Mesenchymal stem cell (in vitro differentiated cells and primary cell): ENCODE results near the gene CRIP2.
A peak's percentile ranks its signal among the peaks of the same experiment; 100 is the strongest.

Source experiments
- DNase-seq: peaks from one replicate; pipeline ENCODE4 v3.0.0-alpha.2; 2013
- H2AFZ ChIP-seq: one replicate; pipeline ENCODE4 v1.6.1; 2013; ENCODE audit warnings: low read depth, mild to moderate bottlenecking, control low read depth, inconsistent platforms, low read length, moderate library complexity
- H2AK5ac ChIP-seq: 2 replicates; pipeline ENCODE4 v1.6.1; 2013; ENCODE audit warnings: low read length, moderate library complexity, mild to moderate bottlenecking, inconsistent platforms; ENCODE audit not compliant: severe bottlenecking
- H2BK120ac ChIP-seq: one replicate; pipeline ENCODE4 v1.6.1; 2013; ENCODE audit warnings: low read depth, mild to moderate bottlenecking, inconsistent platforms, low read length, moderate library complexity
- H2BK12ac ChIP-seq, 2 experiments: one replicate each; pipeline ENCODE4 v1.6.1; 2013; ENCODE audit warnings: inconsistent platforms in 2 of 2, low read length in 2 of 2, mild to moderate bottlenecking in 2 of 2, moderate library complexity in 2 of 2, control low read depth in 1 of 2
- H2BK15ac ChIP-seq: one replicate; pipeline ENCODE4 v1.6.1; 2013; ENCODE audit warnings: mild to moderate bottlenecking, low read depth, inconsistent platforms; ENCODE audit not compliant: poor library complexity, severe bottlenecking
- H2BK5ac ChIP-seq: 2 replicates; pipeline ENCODE4 v1.6.1; 2013; ENCODE audit warnings: low read depth, mild to moderate bottlenecking, low read length, control low read depth, inconsistent platforms; ENCODE audit not compliant: poor library complexity, severe bottlenecking
- H3K14ac ChIP-seq, 2 experiments: one replicate each; pipeline ENCODE4 v1.6.1; 2013; ENCODE audit warnings: inconsistent platforms in 2 of 2, low read length in 2 of 2, control low read depth in 1 of 2, mild to moderate bottlenecking in 1 of 2, moderate library complexity in 1 of 2
- H3K18ac ChIP-seq, 2 experiments: one replicate each; pipeline ENCODE4 v1.6.1; 2013; ENCODE audit warnings: inconsistent platforms in 2 of 2, low read length in 2 of 2, control low read depth in 1 of 2, low read depth in 1 of 2, mild to moderate bottlenecking in 1 of 2
- H3K23ac ChIP-seq, 2 experiments: one replicate each; pipeline ENCODE4 v1.6.1; 2013; ENCODE audit warnings: inconsistent platforms in 2 of 2, low read length in 2 of 2, mild to moderate bottlenecking in 2 of 2, moderate library complexity in 2 of 2, control low read depth in 1 of 2
- H3K27ac ChIP-seq: 2 replicates; pipeline ENCODE4 v1.5.1; 2013; ENCODE audit warnings: mild to moderate bottlenecking, moderate library complexity, low read length, control low read depth, inconsistent platforms; ENCODE audit not compliant: poor library complexity, severe bottlenecking
- H3K27me3 ChIP-seq, 2 experiments: 2 replicates each; pipeline versions ENCODE4 v1.6.1 to v1.7.0; 2013; ENCODE audit warnings: low read length in 2 of 2, mild to moderate bottlenecking in 2 of 2, moderate library complexity in 2 of 2, control low read depth in 1 of 2, inconsistent platforms in 1 of 2; ENCODE audit not compliant: control insufficient read depth in 1 of 2, insufficient read depth in 1 of 2
- H3K36me3 ChIP-seq, 2 experiments: 2 replicates each; pipeline versions ENCODE4 v1.6.1 to v1.7.0; 2013; ENCODE audit warnings: low read length in 2 of 2, control low read depth in 1 of 2, inconsistent platforms in 1 of 2, low read depth in 1 of 2, mild to moderate bottlenecking in 1 of 2; ENCODE audit not compliant: insufficient read depth in 2 of 2, control insufficient read depth in 1 of 2
- H3K4ac ChIP-seq, 2 experiments: one replicate each; pipeline ENCODE4 v1.6.1; 2013; ENCODE audit warnings: inconsistent platforms in 2 of 2, low read length in 2 of 2, mild to moderate bottlenecking in 2 of 2, moderate library complexity in 2 of 2, control low read depth in 1 of 2, low read depth in 1 of 2
- H3K4me1 ChIP-seq: 2 replicates; pipeline ENCODE4 v1.6.1; 2013; ENCODE audit warnings: low read depth, low read length, control low read depth; ENCODE audit not compliant: control insufficient read depth, insufficient read depth
- H3K4me2 ChIP-seq: 2 replicates; pipeline ENCODE4 v1.6.1; 2013; ENCODE audit warnings: low read length, mild to moderate bottlenecking, inconsistent platforms; ENCODE audit not compliant: poor library complexity, severe bottlenecking
- H3K4me3 ChIP-seq, 2 experiments: 2 replicates each; pipeline versions ENCODE4 v1.5.1 to v1.7.0; 2013; ENCODE audit warnings: low read length in 2 of 2, mild to moderate bottlenecking in 2 of 2, control low read depth in 1 of 2, low read depth in 1 of 2; ENCODE audit not compliant: insufficient read depth in 1 of 2
- H3K79me1 ChIP-seq: replicated peaks from 2 replicates; pipeline ENCODE4 v1.6.1; 2013; ENCODE audit warnings: mild to moderate bottlenecking, control low read depth, low read length, inconsistent platforms; ENCODE audit not compliant: poor library complexity, severe bottlenecking
- H3K9ac ChIP-seq: 2 replicates; pipeline ENCODE4 v1.7.0; 2013; ENCODE audit warnings: mild to moderate bottlenecking, low read length, moderate library complexity
- H3K9me3 ChIP-seq: 2 replicates; pipeline ENCODE4 v1.7.0; 2013; ENCODE audit warnings: mild to moderate bottlenecking, low read length; ENCODE audit not compliant: control insufficient read depth
- H4K8ac ChIP-seq: one replicate; pipeline ENCODE4 v1.6.1; 2013; ENCODE audit warnings: inconsistent platforms, mild to moderate bottlenecking, low read length, moderate library complexity
- H4K91ac ChIP-seq: one replicate; pipeline ENCODE4 v1.6.1; 2013; ENCODE audit warnings: mild to moderate bottlenecking, low read length, inconsistent platforms
- WGBS: methylation state at CpG from one replicate; pipeline ENCODE4 v1.1.7; 2013; ENCODE audit warnings: mixed read lengths; 5-methylcytosine and 5-hydroxymethylcytosine counted together

Gene CRIP2

DNA sequence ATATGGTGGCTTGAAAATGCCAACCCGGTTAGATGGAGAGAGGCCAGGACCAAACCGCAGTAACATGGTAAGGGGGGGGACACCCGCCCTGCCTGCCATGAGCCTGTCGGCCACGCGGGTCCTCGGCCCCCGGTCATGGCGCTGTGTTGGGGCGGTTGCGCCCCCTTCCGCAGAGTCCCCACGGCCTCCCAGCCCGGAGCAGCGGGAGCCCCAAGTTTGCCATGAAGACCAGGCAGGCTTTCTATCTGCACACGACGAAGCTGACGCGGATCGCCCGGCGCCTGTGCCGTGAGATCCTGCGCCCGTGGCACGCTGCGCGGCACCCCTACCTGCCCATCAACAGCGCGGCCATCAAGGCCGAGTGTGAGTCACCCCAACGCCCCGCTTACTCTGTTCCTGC lies 10.1 kb upstream of the CRIP2 start:
- no peaks in the 10 kb centered on the region for H3K27me3 ChIP-seq
- no peak overlapping the region for H3K14ac ChIP-seq
- H4K91ac ChIP-seq = no peak overlapping the region
- H3K23ac ChIP-seq = no peak overlapping the region
- no peak for DNase-seq
- no peak overlapping the region for H3K18ac ChIP-seq
- no peak overlapping the region for H3K4me2 ChIP-seq
- H2BK5ac ChIP-seq = no peak overlapping the region
- no peaks in the 10 kb centered on the region for H3K9me3 ChIP-seq
- H3K4me3 ChIP-seq = no peak overlapping the region
- H2BK12ac ChIP-seq = no peak overlapping the region
- H2AK5ac ChIP-seq = no peak overlapping the region
- peaks cover 52 to 93% of the 10 kb centered on the region in 2 experiments for H3K36me3 ChIP-seq
- H3K79me1 ChIP-seq = peaks cover 13% of the 10 kb centered on the region
- no peak overlapping the region for H4K8ac ChIP-seq
- no peak overlapping the region for H3K4ac ChIP-seq
- H2BK15ac ChIP-seq = no peak overlapping the region
- no peak overlapping the region for H3K9ac ChIP-seq
- no peak overlapping the region for H2AFZ ChIP-seq
- 92% methylated on average over 33 of the region's 33 CpGs for WGBS
- no peak overlapping the region for H3K27ac ChIP-seq
- H2BK120ac ChIP-seq = no peak overlapping the region
- H3K4me1 ChIP-seq = peaks cover 44% of the 10 kb centered on the region

GRCh38 chr14:105465209-105466031 lies 9.2 kb upstream of the CRIP2 start:
- Histone ChIP-seq H3K4me2 (no peak overlapping the region), H3K9ac (no peak overlapping the region), H2AFZ (no peak overlapping the region), H3K27ac (peak overlapping the region; percentile 28), H3K18ac (peak overlapping the region in 1 of 2 experiments; percentile 11), H3K23ac (no peak overlapping the region), H3K4ac (no peak overlapping the region), H3K4me3 (no peak overlapping the region), H3K9me3 (no peaks in the 10 kb centered on the region), H2BK5ac (no peak overlapping the region), H2BK12ac (no peak overlapping the region), H2BK15ac (no peak overlapping the region), H3K79me1 (peaks cover 13% of the 10 kb centered on the region), H4K8ac (no peak overlapping the region), H2AK5ac (no peak overlapping the region), H3K14ac (peak overlapping the region in 1 of 2 experiments; percentile 58), H3K27me3 (no peaks in the 10 kb centered on the region), H3K4me1 (peaks cover 52% of the 10 kb centered on the region), H3K36me3 (peaks cover 55 to 97% of the 10 kb centered on the region in 2 experiments), H2BK120ac (no peak overlapping the region), H4K91ac (peak overlapping the region; percentile 32)
- DNase-seq = peak; percentile 57
- 67% methylated on average over 20 of the region's 20 CpGs for WGBS

GRCh38 chr14:105466531-105467248 lies 7.9 kb upstream of the CRIP2 start:
- Histone ChIP-seq H2AFZ (no peak overlapping the region), H3K4me2 (no peak overlapping the region), H3K14ac (no peak overlapping the region), H3K9ac (no peak overlapping the region), H3K27me3 (no peaks in the 10 kb centered on the region), H2AK5ac (no peak overlapping the region), H4K91ac (peak overlapping the region; percentile 13), H3K27ac (no peak overlapping the region), H3K4ac (no peak overlapping the region), H3K9me3 (no peaks in the 10 kb centered on the region), H3K36me3 (peaks cover 43 to 94% of the 10 kb centered on the region in 2 experiments), H2BK15ac (no peak overlapping the region), H3K18ac (no peak overlapping the region), H2BK5ac (no peak overlapping the region), H2BK12ac (no peak overlapping the region), H3K79me1 (peaks cover 7% of the 10 kb centered on the region), H3K23ac (no peak overlapping the region), H3K4me1 (peaks cover 63% of the 10 kb centered on the region), H2BK120ac (no peak overlapping the region), H4K8ac (no peak overlapping the region), H3K4me3 (no peak overlapping the region)
- 95% methylated on average over 52 of the region's 53 CpGs for WGBS
- DNase-seq = no peak

- Histone ChIP-seq H3K27ac (no peak overlapping the region), H2AK5ac (no peak overlapping the region), H3K4me1 (peaks cover 68% of the 10 kb centered on the region), H3K4me2 (no peak overlapping the region), H3K23ac (no peak overlapping the region), H3K36me3 (peaks cover 42 to 92% of the 10 kb centered on the region in 2 experiments), H3K27me3 (no peaks in the 10 kb centered on the region), H2BK12ac (no peak overlapping the region), H2BK120ac (no peak overlapping the region), H4K8ac (no peak overlapping the region), H3K14ac (no peak overlapping the region), H2AFZ (no peak overlapping the region), H3K4ac (no peak overlapping the region), H2BK5ac (no peak overlapping the region), H3K9ac (no peak overlapping the region), H3K4me3 (no peak overlapping the region), H2BK15ac (no peak overlapping the region), H3K79me1 (peaks cover 7% of the 10 kb centered on the region), H4K91ac (no peak overlapping the region), H3K9me3 (no peaks in the 10 kb centered on the region), H3K18ac (no peak overlapping the region)
- no peak for DNase-seq
- WGBS = 98% methylated on average over 20 of the region's 20 CpGs
Observed at GRCh38 chr14:105467249-105467941, 7.2 kb upstream of the CRIP2 start.
